NB4 (cell line): Measurements from ENCODE around the gene ROPN1L.

ENCODE experiments used
- CTCF ChIP-seq: IDR thresholded peaks from one replicate; pipeline ENCODE4 v1.5.1; 2012; ENCODE audit warnings: low read depth, low read length
- POLR2A ChIP-seq: IDR thresholded peaks from 2 replicates; pipeline ENCODE4 v1.6.1; 2011; ENCODE audit warnings: mild to moderate bottlenecking; ENCODE audit not compliant: insufficient read length; ENCODE audit errors: extremely low read depth

GRCh38 chr5:10491673-10492026 is 50.0 kb downstream of the ROPN1L start:
- TF ChIP-seq CTCF (no peak), POLR2A (no peak)
